ENCODE data around the gene CORO2B. TPM values are rescaled to one million over a fixed set of nuclear protein-coding genes. Genes with fewer than 3 reads are reported as not detected.

Gene CORO2B
- total and polyA plus RNA-seq, 9 of the 15 experiments (the other 6 are each of a cell fraction or from before 2014, with no cell fraction given): not detected

GRCh38 chr15:68734352-68734751 is 155.6 kb downstream of the CORO2B start (continued):
- TF ChIP-seq REST (IDR thresholded peaks at IDR 0.05; ENCODE audit: borderline replicate concordance) (no peak), REST (CRISPR knock-in tag; IDR thresholded peaks at IDR 0.05; ENCODE audit: low read depth) (no peak), THAP7 (CRISPR knock-in tag; IDR thresholded peaks at IDR 0.05) (no peak), NR2C1 (IDR thresholded peaks at IDR 0.05) (no peak), NR2C1 (tag; IDR thresholded peaks at IDR 0.05) (0 out of 2 replicates have a peak, but pooled peaks have one; percentile 24), RNF2 (IDR thresholded peaks at IDR 0.05) (no peak), CREB5 (CRISPR knock-in tag; IDR thresholded peaks at IDR 0.05) (no peak), JUNB (CRISPR knock-in tag; conservative IDR thresholded peaks at IDR 0.05) (no peak), RERE (CRISPR knock-in tag; IDR thresholded peaks at IDR 0.05; ENCODE audit: borderline replicate concordance) (no peak), SIX5 (IDR thresholded peaks at IDR 0.05; ENCODE audit: borderline replicate concordance in 1 of 2, insufficient read depth in 1 of 2, low read depth in 1 of 2, low read length in 2 of 2) (no peak), ZFX (CRISPR knock-in tag; IDR thresholded peaks at IDR 0.05) (no peak), MLX (CRISPR knock-in tag; conservative IDR thresholded peaks at IDR 0.05) (no peak)

All from K562 (cell line).